Skin epidermis (tissue), 12 donors: ENCODE results near the gene WWC2.

ENCODE experiments used
- H3K27ac ChIP-seq, 21 experiments: fragments of 200-600 bp; sonication (generic) in 11 of 21; one replicate each; pipeline ENCODE4 v1.5.0; 2020; ENCODE audit warnings: mild to moderate bottlenecking in 3 of 21, inconsistent platforms in 2 of 21, moderate library complexity in 2 of 21
- H3K4me3 ChIP-seq, 7 experiments: fragments of 200-600 bp; sonication (generic) in 2 of 7; one replicate each; pipeline ENCODE4 v1.5.0; 2020; ENCODE audit warnings: inconsistent platforms in 2 of 7, mild to moderate bottlenecking in 2 of 7, moderate library complexity in 1 of 7

The WWC2 gene

DNA sequence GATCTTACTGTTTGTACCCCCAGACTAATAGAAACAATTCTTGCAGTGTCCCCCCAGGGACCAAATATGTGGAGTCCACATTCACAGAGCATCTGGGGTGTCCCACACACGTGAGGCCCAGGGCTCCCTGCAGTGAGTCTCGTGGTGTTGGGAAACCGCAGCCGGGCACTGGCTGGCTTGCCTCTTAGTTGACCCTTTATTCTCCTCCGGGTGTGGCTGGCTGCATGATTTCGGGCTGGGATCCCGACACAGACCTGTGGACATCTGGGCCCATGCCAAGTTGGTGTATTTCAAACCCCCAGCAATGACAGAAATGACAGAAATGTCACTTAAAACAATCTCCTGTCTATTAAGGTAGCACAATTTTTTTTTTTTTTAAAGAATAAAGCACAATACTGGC is 238.8 kb downstream of the WWC2 start:
- Histone ChIP-seq H3K27ac (no peak overlapping the region), H3K4me3 (no peak overlapping the region)

DNA sequence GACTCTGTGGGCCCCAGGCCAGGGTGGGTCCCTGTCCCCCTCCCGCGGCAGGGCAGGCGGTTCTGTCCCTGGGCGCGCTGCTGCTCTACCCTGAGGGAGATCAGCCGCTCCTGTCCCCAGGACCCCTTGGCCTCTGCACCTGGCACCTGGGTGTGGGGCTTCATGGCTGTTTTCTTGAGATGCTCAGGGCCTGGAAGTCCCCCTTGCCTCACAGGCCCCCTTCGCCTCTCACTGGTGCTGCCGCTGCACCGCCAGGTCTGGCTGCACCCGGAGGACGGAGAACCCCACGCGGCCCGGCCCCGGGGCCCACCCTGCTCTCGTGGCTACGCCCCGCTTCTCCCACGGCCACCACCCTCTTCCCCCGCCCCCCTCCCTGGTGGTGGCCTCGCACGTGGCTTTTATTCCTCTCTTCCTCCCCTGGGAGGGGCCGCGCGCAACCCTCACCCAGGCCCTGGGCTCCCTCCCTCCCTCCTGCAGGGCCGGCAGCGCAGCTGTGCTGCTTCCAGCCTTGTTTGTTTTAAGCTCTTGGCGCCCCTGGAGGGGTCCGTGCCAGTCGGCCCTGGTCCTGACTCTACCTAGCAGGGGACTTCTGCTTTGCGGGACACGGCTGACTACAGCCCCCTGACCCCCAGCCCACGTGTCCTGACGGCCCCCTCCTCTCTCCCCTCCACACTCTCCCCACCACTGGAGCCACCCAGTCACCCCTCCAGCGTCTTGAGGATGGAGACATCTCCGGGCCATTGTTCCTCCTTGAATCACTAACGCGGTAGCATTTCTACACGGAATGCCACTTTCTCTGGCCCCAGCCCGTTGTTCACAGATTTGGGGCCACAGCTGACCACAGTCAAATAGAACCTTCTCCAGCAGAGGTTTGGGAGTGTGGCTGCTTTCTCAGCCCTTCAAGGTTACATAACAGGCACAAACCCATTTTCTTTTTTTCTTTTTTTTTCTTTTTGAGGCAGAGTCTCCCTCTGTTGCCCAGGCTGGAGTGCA is 243.8 kb downstream of the WWC2 start:
- peak overlapping the region in 1 of 7 experiments; percentile 23 for H3K4me3 ChIP-seq
- peak overlapping the region in 4 of 21 experiments; percentile 11 to 25 (median 18) for H3K27ac ChIP-seq

DNA sequence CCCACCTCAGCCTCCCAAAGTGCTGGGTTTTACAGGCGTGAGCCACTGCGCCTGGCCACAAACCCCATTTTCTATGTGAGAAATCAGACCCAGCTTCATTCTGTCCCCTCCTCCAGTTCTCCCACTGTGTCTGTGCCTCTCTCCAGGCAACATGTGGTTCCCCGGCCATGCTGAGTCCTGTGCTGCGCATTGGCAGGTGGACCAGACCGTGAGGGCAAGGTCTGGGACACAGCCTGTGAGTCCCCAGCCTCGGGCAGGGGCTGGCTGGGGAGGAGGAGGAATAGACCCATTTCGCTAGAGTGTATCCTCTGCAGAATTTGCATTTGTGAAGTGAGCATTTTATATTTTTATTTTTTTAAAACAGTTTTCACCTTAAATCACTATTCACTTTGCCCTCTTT is 244.7 kb downstream of the WWC2 start:
- H3K27ac ChIP-seq = no peak overlapping the region
- H3K4me3 ChIP-seq = no peak overlapping the region

DNA sequence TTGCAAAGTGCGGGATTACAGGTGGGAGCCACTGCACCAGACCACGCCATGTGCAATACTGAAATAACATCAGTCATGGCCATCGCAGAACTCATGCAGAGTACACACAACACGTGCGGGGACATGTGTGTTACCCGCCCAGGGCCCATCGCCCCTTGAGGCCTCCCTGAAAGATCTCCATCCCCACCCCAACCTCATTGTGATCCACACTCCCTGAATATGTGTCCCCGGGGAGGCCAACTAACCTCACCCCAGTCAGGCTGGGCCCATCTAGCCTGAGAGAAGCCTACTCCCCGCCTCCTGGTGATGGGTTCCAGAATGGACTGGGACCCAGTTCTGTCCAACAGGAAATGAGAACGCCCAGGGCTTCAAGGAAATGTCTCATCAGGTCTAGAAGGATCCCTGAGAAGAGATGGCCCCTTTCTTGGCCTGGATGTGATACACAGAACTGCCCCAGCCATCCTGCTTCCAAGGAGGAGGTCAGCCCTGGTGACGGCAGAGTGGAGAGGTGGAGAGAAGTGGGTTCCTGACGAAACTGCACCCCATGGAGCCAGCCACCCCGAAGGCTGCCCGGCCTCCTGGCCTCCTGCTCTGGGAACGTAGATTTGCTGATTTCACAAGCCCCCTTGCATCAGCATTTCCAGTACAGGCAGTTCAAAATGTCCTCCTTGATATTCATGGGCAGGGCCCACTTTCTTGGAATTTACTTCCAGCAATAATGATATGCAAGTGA is 245.6 kb downstream of the WWC2 start:
- Histone ChIP-seq H3K4me3 (no peak overlapping the region), H3K27ac (no peak overlapping the region)

DNA sequence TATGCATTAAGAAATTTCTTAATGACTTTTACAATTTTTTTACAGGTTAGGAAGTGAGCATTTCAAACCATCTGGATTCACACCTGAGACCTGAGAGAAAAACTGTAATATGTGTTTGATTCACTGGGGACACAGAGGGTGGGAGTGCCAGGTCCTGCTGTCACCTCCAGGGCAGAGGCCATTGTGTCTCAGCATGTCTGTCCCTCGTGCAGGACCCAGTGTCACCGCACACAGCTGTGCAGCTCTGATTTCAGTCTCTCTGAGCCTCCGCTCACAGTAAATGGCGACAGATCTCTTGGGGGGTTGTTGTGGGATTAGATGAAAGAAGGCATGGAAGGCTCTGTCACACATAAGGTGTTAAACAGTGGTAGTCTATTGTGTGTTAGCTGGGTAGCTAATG is 246.2 kb downstream of the WWC2 start:
- no peak overlapping the region for H3K27ac ChIP-seq
- H3K4me3 ChIP-seq = no peak overlapping the region

DNA sequence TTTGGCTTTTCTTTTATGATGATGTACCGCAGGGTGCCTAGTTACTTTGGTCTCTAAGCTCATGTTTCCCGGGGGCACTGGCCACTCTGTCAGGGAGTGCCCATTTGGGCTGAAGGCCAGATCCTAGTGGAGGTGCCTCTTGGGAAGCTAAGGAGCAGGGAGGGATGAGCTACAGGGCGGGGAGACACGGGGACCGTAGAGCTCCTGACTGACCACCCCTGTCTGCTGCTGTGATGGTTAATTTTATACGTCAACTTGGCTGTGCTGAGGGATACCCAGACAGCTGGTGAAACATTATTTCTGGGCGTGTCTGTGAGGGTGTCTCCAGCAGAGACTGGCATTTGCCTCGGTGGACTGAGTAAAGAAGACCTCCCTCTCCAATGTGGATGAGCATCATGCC is 248.1 kb downstream of the WWC2 start:
- no peak overlapping the region for H3K4me3 ChIP-seq
- H3K27ac ChIP-seq = no peak overlapping the region

DNA sequence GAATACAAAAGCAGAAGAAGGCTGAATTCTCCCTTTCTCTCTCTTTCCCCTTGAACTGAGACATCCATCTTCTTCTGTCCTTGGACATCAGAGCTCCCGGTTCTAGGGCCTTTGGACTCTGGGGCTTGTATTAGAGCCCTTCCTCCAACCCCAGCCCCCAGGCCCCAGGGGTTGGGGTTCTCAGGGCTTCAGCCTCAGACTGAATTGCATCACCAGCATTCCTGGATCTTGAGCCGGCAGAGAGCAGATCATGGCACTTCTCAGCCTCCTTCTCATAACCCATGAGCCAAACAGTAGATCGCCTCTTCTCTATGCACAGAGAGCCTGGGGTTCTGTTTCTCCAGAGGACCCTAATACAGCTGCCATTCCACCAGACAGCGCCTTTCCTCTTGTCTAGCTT is 248.5 kb downstream of the WWC2 start:
- no peak overlapping the region for H3K27ac ChIP-seq
- no peak overlapping the region for H3K4me3 ChIP-seq

DNA sequence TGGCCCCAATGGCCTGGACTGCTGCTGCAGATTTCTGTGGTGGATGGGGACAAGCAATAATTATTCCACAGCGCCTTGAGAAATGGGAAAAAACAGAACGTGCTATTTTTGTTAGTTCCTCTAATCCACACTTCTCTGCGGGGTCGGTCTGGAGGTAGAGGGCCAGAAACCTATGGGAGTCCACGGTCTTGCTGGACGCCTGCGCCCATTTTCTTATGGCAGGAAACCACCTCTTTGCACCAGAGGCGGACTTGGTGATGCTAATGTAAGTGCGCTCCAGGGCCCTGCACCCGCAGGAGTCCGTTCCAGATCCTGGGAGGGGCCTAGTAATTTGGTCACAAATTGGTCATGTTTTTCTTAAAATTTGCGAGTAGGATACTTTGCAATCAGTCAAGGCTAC is 249.1 kb downstream of the WWC2 start:
- H3K4me3 ChIP-seq = no peak overlapping the region

DNA sequence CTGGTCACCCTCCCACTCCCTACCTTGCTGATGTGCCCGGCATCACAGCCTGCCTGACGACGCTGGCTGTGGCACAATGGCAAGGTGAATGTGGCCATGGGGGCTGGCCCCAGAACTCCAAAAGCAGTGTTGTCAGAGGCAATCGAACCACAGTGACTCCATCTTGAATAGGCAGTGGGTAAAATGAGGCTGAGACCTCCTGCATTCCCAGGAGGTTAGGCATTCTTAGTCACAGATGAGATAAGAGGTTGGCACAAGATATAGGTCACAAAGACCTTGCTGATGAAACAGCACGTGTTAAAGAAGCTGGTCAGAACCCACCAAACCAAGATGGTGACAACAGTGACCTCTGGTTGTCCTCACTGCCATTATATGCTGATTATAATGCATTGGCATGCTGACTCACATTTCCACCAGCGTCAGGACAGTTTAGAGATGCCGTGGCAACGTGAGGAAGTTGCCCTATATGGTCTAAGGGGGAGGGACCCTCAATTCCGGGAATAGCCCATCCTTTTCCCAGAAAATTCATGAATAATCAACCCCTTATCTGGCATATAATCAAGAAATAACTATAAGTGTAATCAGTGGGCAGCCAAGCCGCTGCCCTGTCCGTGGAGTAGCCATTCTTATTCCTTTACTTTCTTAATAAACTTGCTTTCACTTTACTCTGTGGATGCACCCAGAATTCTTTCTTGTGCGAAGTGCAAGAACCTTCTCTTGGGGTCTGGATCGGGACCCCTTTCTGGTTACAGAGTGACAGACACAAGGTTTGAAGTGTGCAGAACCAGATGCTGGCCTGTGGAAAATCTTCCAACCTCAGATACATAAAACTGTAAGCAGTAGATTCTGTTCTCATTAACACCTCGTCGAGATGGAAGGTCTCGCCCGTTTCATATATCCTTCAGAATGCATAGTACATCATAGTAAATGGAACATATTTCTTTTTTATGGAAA is 249.9 kb downstream of the WWC2 start:
- Histone ChIP-seq H3K4me3 (no peak overlapping the region), H3K27ac (peak overlapping the region in 13 of 21 experiments; percentile 2 to 76 (median 52))

More for the DNA sequence above, 249.1 kb downstream of the WWC2 start:
- H3K27ac ChIP-seq = peak overlapping the region in 2 of 21 experiments; percentile 2 to 76

DNA sequence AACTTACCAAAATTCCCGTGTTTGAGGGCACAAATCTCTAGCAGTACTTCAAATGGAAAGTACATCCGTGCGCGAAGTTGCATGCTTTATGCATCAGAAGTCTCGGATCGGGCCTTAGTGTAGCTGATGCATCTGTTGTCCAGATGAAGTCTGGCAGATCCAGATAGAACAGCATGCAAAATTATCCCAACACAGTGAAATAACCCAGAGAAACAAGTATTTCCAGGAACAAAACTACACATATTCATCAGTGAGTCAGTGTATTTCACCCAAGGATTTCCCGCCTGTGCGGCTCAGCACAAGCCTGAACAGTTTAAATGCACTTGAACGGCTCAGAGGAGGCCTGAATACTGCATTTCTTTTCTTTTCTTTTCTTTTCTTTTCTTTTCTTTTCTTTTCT is 250.6 kb downstream of the WWC2 start:
- peak overlapping the region in 14 of 21 experiments; percentile 32 to 80 (median 70) for H3K27ac ChIP-seq
- H3K4me3 ChIP-seq = no peak overlapping the region

- Histone ChIP-seq H3K4me3 (no peak overlapping the region), H3K27ac (peak overlapping the region in 18 of 21 experiments; percentile 8 to 80 (median 61))
These were observed 251.4 kb downstream of the WWC2 start for GRCh38 chr4:183350317-183351071.

GRCh38 chr4:183352546-183352945 is 253.5 kb downstream of the WWC2 start:
- H3K4me3 ChIP-seq = no peak overlapping the region
- no peak overlapping the region for H3K27ac ChIP-seq

DNA sequence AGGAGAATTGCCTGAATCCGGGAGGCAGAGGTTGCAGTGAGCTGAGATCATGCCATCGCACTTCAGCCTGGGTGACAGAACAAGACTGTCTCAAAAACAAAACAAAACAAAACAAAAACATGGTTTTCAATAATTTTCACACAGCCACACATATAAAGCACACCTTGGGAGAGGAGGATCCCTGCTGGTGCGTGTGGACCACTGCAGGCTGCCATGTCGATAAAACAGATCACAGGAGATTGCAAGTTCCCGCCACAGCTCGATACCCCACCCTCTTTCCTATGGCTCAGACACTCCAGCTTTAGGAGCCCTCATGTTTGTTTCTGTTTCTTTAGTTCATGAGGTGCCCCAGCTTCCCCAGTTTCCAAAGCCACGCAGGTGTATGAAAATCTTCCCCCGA is 254.5 kb downstream of the WWC2 start:
- Histone ChIP-seq H3K27ac (peak overlapping the region in 3 of 21 experiments; percentile 14 to 49 (median 44)), H3K4me3 (no peak overlapping the region)

GRCh38 chr4:183354219-183354618 is 255.2 kb downstream of the WWC2 start:
- no peak overlapping the region for H3K4me3 ChIP-seq
- H3K27ac ChIP-seq = no peak overlapping the region

- Histone ChIP-seq H3K27ac (no peak overlapping the region), H3K4me3 (no peak overlapping the region)
These were observed 256.3 kb downstream of the WWC2 start for GRCh38 chr4:183355405-183355804.

- H3K4me3 ChIP-seq = no peak overlapping the region
- no peak overlapping the region for H3K27ac ChIP-seq
These were observed 257.2 kb downstream of the WWC2 start for GRCh38 chr4:183356173-183356830.

- no peak overlapping the region for H3K27ac ChIP-seq
- no peak overlapping the region for H3K4me3 ChIP-seq
These were observed 258.0 kb downstream of the WWC2 start for GRCh38 chr4:183356931-183357675.
